Lower lobe of right lung (tissue), 2 donors: Measurements from ENCODE around the gene DDIT3. TPM values are rescaled to one million over a fixed set of nuclear protein-coding genes. Genes with fewer than 3 reads are reported as not detected.
"Not testable (repeated sequence)": the region's sequence is repeated elsewhere in the genome, so short reads cannot be mapped to it uniquely, and the experiment has no call there.

ENCODE experiments used
- ATAC-seq, 2 donors: fragments of 200-7000 bp; cut with Tn5 transposase; one replicate each; pipeline ENCODE4 v1.9.1; 2020 to 2022; ENCODE audit warnings: mild to moderate bottlenecking in 2 of 2, moderate library complexity in 2 of 2
- DNase-seq: peaks from one replicate; pipeline ENCODE4 v3.0.0-alpha.2; 2020
- H3K27ac ChIP-seq: fragments of 200-600 bp; one replicate; pipeline ENCODE4 v1.8.0; 2022
- H3K27me3 ChIP-seq: fragments of 200-600 bp; one replicate; pipeline ENCODE4 v1.8.0; 2022; ENCODE audit warnings: low read depth
- H3K36me3 ChIP-seq: fragments of 200-600 bp; one replicate; pipeline ENCODE4 v1.8.0; 2022; ENCODE audit warnings: mild to moderate bottlenecking
- H3K4me1 ChIP-seq: fragments of 200-600 bp; one replicate; pipeline ENCODE4 v1.8.0; 2022
- H3K4me3 ChIP-seq: fragments of 200-600 bp; one replicate; pipeline ENCODE4 v1.8.0; 2022; ENCODE audit warnings: mild to moderate bottlenecking
- H3K9me3 ChIP-seq: fragments of 200-600 bp; one replicate; pipeline ENCODE4 v1.8.0; 2022
- intact Hi-C: fragments of 100-400 bp; cut with DNase I; formaldehyde crosslinking; loops from one replicate; pipeline ENCODE4 v1.11.0; 2022
- total RNA-seq: library from RNA; stranded (reverse); fragmentation: NEBNext Ultra II Directional; extraction: Animal tissue kit (Norgen Biotek cat#: 25700); gene quantifications from one replicate; pipeline ENCODE4 v1.2.1, GENCODE V29; 2021
- TF ChIP-seq, protein P1 (sequence below): fragments of 200-600 bp; IDR thresholded peaks from one replicate; pipeline ENCODE4 v1.8.0; 2022; ENCODE audit warnings: antibody characterized with exemption, mild to moderate bottlenecking
- donor health status: DM: no; HTN: yes; CAD: no; lungs with severe emphysema.

The DDIT3 gene
- total RNA-seq, 1 donor from 2014 or later = 26.1 TPM

DNA sequence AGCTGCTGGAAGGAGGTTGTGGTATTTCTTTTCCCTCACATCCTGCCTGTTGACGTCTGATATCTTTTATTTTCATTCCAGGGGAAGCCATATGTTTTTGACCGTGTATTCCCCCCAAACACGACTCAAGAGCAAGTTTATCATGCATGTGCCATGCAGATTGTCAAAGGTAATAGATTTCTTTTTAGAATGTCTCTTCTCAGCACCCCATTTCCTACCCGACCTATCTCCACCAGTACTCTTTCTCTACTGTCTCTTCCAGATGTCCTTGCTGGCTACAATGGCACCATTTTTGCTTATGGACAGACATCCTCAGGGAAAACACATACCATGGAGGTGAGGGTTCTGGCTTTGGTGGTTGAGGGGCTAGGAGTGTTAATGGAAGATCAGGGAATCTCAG lies 43.0 kb upstream of the DDIT3 start:
- no peak for ATAC-seq
- Histone ChIP-seq H3K27me3 (peaks cover 3% of the 10 kb centered on the region), H3K27ac (no peak overlapping the region), H3K36me3 (no peaks in the 10 kb centered on the region), H3K9me3 (no peaks in the 10 kb centered on the region), H3K4me3 (no peak overlapping the region), H3K4me1 (no peaks in the 10 kb centered on the region)
- intact Hi-C loops = no loop called here
- no peak for DNase-seq
- TF ChIP-seq, protein P1, sequence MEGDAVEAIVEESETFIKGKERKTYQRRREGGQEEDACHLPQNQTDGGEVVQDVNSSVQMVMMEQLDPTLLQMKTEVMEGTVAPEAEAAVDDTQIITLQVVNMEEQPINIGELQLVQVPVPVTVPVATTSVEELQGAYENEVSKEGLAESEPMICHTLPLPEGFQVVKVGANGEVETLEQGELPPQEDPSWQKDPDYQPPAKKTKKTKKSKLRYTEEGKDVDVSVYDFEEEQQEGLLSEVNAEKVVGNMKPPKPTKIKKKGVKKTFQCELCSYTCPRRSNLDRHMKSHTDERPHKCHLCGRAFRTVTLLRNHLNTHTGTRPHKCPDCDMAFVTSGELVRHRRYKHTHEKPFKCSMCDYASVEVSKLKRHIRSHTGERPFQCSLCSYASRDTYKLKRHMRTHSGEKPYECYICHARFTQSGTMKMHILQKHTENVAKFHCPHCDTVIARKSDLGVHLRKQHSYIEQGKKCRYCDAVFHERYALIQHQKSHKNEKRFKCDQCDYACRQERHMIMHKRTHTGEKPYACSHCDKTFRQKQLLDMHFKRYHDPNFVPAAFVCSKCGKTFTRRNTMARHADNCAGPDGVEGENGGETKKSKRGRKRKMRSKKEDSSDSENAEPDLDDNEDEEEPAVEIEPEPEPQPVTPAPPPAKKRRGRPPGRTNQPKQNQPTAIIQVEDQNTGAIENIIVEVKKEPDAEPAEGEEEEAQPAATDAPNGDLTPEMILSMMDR = no peak

DNA sequence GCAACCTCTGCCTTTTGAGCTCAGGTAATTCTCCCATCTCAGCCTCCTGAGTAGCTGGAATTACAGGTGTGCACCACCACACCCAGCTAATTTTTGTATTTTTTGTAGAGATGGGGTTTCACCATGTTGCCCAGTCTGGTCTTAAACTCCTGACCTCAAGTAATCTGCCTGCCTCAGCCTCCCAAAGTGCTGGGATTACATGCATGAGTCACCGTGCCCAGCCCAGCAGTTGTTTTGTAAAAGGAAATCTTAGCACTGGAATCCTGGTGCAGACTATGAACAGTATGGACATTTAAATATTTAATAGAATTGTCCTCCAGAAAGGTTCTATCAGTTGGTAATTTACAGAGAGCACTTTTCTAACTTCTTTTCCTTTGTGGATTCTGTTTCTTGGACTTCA lies 40.8 kb upstream of the DDIT3 start:
- H3K4me3 ChIP-seq, H3K4me1 ChIP-seq, DNase-seq, ATAC-seq, H3K27me3 ChIP-seq, H3K36me3 ChIP-seq, H3K9me3 ChIP-seq, intact Hi-C loops, H3K27ac ChIP-seq: not testable (repeated sequence)

DNA sequence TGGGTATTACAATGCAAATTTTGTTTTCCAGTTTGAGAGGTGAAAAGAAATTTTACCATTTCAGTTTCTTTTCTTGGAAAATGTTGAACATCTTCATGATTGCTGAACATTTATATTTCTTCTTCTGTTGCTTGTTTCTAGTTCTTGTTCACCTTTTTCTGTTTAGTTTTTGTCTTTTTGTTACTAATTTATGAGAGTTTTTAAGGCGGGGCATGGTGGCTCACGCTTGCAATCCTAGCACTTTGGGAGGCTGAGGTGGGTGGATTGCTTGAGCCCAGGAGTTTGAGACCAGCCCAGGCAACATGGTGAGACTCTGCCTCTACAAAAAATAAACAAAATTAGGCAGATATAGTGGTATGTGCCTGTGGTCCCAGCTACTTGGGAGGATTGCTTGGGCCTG lies 40.2 kb upstream of the DDIT3 start:
- TF ChIP-seq, protein P1 = no peak
- H3K4me1 ChIP-seq = no peaks in the 10 kb centered on the region
- no peak for ATAC-seq
- intact Hi-C loops = no loop called here
- H3K36me3 ChIP-seq = no peaks in the 10 kb centered on the region
- H3K4me3 ChIP-seq = no peak overlapping the region
- DNase-seq = no peak
- H3K27me3 ChIP-seq = peaks cover 3% of the 10 kb centered on the region
- H3K9me3 ChIP-seq = no peaks in the 10 kb centered on the region
- H3K27ac ChIP-seq = no peak overlapping the region

DNA sequence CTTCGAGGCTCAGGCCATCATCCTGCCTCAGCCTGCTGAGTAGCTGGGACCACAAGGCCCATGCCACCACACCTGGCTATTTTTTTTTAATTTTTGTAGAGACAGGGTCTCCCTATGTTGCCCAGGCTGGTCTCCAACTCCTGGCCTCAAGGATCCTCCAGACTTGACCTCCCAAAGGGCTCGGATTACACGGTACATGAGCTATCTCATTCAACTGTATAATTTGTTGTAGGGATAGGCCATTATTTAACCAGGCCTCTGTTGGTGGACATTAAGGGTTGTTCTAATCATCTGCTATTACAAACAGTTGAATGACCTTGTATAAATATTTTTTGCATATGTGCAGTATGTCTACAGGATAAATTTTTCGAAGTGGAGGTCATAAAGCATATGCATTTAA lies 38.5 kb upstream of the DDIT3 start:
- ATAC-seq (no peak), DNase-seq (no peak)
- H3K4me3 ChIP-seq = no peak overlapping the region
- no peaks in the 10 kb centered on the region for H3K4me1 ChIP-seq
- TF ChIP-seq, protein P1 = no peak
- H3K27me3 ChIP-seq = peaks cover 3% of the 10 kb centered on the region
- no peaks in the 10 kb centered on the region for H3K9me3 ChIP-seq
- H3K27ac ChIP-seq = no peak overlapping the region
- no peaks in the 10 kb centered on the region for H3K36me3 ChIP-seq
- intact Hi-C loops = no loop called here

DNA sequence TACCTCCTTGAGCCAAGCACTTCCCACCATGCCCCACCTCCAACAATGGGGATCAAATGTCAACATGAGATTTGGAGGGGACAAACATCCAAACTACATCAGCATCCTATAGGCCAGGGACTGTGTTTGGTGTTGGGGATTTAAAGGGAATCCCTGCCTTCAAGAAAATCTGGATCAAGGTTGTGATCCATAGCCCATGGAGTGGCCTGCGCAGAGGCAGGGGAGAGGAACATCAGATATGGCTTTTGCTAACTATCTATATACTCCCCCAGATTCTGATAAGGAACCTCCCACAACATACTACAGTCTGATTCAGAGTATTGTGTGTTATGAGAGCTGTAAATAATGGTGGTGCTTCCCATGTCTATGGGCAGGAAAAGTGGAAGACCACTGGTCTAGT lies 34.6 kb upstream of the DDIT3 start:
- Histone ChIP-seq H3K27me3 (peaks cover 15% of the 10 kb centered on the region), H3K9me3 (no peaks in the 10 kb centered on the region), H3K36me3 (no peaks in the 10 kb centered on the region), H3K27ac (no peak overlapping the region), H3K4me3 (no peak overlapping the region), H3K4me1 (peaks cover 5% of the 10 kb centered on the region)
- ATAC-seq (no peak), DNase-seq (no peak)
- intact Hi-C loops = no loop called here
- TF ChIP-seq, protein P1 = no peak

DNA sequence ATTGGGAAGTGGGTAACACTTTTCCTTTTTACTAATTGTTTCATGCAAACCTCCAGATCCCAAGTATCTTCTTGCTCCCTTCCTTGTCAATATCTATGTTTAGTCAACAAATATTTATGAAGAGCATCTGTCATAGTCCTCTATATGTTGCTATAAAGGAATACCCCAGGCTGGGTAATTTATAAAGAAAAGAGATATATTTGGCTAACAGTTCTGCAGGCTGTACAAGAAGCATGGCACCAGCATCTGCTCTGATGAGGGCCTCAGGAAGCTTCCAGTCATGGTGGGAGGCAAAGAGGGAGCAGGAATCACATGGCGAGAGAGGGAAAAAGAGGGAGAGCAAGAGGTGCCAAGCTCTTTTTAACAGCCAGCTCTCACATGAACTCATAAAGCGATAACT lies 34.1 kb upstream of the DDIT3 start:
- intact Hi-C loops = no loop called here
- TF ChIP-seq, protein P1 = no peak
- peaks cover 9% of the 10 kb centered on the region for H3K4me1 ChIP-seq
- H3K27me3 ChIP-seq = peaks cover 18% of the 10 kb centered on the region
- no peak for ATAC-seq
- no peak overlapping the region for H3K4me3 ChIP-seq
- no peaks in the 10 kb centered on the region for H3K9me3 ChIP-seq
- DNase-seq = no peak
- H3K36me3 ChIP-seq = no peaks in the 10 kb centered on the region
- H3K27ac ChIP-seq = no peak overlapping the region
